Cortex of kidney (tissue), 1 donor: ENCODE results near the gene TMEM208.

Source experiments
- DNase-seq: peaks from one replicate; lab custom pipeline; 2025; lab: John Stamatoyannopoulos, UW

Gene TMEM208

DNA sequence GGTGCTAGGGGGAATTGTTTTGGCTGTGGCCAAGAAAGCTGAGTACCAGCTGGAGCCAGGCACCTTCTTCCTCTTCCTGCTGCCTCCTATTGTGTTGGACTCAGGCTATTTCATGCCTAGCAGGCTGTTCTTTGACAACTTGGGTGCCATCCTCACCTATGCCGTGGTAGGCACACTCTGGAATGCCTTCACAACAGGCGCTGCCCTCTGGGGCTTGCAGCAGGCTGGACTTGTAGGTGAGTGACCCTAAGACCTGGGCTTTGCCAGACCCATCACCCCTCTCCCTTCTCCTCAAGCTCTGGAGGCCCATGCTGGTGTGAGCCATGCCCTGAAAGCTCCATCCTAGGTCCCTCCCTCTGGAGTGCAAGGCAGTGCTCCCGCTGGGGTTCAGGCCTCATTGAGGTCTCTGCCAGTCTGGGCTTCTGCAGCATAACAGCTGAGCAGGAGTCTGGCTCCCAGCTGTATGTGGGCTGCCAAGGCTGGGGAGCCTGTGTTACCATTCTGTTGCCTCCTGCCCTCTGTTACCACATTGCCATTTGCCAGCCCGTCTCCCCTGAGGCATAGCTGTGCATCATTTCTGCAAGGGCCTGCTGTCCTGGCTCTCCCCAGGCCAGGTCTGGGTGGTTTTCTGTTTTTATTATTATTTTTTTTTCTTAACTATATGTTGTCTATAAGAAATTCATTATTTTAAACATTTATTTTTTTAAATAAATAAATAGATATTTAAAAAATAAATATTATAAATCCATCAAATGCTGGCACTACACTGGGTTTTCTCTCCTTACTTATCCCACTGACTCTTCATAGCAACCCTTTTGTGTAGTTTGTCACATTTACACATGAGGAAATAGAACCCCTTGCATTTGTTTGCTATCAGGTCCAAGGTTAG is 25.9 kb downstream of the TMEM208 start:
- no peak for DNase-seq

- no peak for DNase-seq
Observed at GRCh38 chr16:67254801-67255552, 28.0 kb downstream of the TMEM208 start.

- DNase-seq: no peak
Observed at GRCh38 chr16:67255553-67256221, 28.8 kb downstream of the TMEM208 start.

DNA sequence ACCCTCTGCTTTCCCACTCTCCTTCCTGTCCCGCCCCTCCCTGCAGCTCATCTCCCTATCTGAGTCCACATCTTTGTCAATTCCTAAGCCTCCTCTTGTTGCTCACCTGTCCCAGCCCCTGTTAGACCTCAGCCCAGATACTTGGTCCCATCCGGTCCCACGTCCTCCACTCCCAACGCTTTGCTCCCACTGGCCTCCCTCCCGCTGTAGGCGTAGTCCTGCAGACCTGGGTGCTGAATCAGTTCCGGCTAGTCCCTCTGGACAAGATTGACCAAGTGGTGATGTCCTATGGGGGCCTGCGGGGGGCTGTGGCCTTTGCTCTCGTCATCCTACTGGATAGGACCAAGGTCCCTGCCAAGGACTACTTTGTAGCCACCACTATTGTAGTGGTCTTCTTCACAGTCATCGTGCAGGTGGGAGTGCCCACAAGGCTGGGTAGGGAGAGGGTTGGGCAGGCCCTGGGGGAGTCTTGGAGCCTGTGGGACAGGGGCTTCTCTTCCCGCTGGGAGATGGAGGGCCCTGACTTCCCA is 29.8 kb downstream of the TMEM208 start:
- DNase-seq: no peak

- no peak for DNase-seq
Observed at GRCh38 chr16:67257486-67258160, 30.7 kb downstream of the TMEM208 start.

- no peak for DNase-seq
Observed at GRCh38 chr16:67258161-67258835, 31.4 kb downstream of the TMEM208 start.

DNA sequence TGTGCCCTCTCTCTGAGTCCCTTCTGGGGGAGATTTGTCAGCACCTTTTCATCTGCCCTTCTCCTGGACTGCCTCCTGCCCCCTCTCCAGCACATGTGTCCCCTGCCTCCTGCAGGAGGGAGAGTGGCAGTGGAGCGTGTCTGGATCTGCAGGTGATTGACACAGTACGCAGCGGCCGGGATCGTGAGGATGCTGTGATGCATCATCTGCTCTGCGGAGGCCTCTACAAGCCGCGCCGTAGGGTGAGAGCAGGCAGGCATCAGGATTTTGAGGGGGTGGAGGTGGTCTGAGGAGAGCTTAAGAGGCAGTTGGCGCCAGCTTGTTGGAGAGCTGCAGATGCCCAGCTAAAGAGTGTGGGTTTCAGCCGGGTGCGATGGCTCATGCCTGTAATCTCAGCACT is 32.8 kb downstream of the TMEM208 start:
- DNase-seq: no peak

DNA sequence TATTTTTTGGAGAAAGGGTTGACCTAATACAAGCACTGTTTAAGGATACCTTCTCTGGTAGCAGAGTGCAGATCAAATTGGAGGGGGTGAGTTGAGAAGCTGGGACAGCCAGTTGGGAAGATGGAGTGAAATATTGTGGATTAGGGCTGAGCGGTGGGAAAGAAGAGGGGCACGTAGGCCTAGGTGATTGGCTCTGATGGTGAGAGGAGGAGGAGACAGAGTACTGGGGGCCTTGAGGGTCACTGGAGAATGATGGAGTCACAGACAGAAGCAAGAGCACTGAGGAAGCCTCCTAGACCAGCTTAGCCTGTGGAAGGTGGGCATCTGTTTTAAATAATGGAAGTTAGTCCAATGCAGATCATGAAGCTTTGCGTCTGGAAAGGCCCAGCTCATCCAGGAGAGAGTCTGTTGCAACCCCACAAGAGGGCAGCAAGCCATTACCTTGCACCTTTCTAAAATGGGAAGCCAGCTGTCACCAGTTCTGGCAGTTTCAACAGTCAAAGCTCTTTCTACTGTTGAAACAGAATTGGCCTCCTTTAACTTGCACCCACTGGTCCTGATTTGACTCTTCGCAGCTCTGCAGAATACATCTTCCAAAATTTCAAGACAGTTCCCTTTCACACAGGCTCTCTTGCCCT is 33.6 kb downstream of the TMEM208 start:
- DNase-seq: no peak

- no peak for DNase-seq
Observed at GRCh38 chr16:67263201-67263600, 36.3 kb downstream of the TMEM208 start.

DNA sequence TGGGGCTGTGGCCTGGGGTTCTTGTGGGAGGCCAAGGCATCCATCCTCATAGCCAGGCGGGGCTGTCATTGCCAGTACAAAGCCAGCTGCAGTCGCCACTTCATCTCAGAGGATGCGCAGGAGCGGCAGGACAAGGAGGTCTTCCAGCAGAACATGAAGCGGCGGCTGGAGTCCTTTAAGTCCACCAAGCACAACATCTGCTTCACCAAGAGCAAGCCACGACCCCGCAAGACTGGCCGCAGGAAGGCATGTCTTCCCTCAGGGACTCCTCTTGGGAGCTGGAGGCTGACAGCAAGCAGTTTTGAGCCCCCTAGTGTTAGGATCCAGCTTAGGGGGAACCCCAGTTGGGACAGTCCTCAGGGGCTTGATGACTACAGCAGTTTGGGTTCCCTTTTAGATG is 37.3 kb downstream of the TMEM208 start:
- no peak for DNase-seq

GRCh38 chr16:67264866-67265265 is 37.9 kb downstream of the TMEM208 start:
- no peak for DNase-seq

- no peak for DNase-seq
Observed at GRCh38 chr16:67265834-67266233, 38.9 kb downstream of the TMEM208 start.

GRCh38 chr16:67268136-67268579 is 41.2 kb downstream of the TMEM208 start:
- no peak for DNase-seq

- no peak for DNase-seq
Observed at GRCh38 chr16:67269766-67270165, 42.8 kb downstream of the TMEM208 start.

DNA sequence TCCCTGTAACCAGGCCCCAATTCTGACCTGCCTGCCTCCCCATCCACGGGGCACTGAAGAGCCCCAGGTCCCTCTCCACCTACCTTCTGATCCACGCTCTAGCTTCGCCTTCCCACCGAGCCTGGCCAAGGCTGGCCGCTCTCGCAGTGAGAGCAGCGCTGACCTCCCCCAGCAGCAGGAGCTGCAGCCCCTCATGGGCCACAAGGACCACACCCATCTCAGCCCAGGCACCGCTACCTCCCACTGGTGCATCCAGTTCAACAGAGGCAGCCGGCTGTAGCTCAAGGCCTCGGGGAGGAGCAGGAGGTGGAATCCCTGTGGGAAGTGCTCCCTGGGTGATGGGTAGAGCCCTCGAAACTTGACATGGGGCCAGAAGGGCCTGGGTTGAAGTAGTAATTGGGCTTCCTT is 44.0 kb downstream of the TMEM208 start:
- no peak for DNase-seq

GRCh38 chr16:67271446-67271845 is 44.5 kb downstream of the TMEM208 start:
- DNase-seq: no peak

- DNase-seq: no peak
Observed at GRCh38 chr16:67275321-67275720, 48.4 kb downstream of the TMEM208 start.

DNA sequence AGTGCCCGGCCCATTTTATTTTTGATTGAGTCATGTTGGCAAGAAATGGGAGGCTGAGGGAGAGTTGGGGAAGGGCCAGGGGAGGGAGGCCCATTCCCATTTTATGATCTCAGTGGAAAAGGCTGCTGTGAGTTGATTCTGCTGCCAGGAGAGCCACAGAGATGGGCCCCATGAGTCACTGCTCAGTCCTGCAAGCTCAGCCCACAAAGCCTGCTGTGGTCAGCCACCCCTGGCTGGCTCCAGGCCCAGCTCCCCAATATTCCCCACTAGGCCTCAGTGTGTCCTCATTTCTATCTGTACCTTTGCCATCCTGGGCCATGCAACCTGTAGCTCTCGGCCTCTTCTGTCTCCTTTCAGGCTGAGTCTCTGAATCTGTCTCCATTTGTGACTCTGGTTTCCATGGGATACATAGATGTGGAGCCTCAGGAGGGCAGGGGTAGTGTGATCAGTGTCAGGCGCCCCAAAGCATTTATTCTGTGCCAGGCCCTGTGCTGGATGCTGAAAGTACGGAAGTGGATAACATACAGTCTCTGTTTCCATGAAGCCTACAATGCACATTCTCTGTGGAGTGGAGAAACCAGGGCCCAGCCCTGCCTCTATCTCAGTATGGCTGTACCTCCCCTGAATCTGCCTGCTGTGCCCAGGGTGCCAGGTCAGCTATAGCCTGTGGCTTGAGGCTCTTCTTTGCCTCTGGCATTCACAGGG is 50.5 kb downstream of the TMEM208 start:
- DNase-seq: no peak

DNA sequence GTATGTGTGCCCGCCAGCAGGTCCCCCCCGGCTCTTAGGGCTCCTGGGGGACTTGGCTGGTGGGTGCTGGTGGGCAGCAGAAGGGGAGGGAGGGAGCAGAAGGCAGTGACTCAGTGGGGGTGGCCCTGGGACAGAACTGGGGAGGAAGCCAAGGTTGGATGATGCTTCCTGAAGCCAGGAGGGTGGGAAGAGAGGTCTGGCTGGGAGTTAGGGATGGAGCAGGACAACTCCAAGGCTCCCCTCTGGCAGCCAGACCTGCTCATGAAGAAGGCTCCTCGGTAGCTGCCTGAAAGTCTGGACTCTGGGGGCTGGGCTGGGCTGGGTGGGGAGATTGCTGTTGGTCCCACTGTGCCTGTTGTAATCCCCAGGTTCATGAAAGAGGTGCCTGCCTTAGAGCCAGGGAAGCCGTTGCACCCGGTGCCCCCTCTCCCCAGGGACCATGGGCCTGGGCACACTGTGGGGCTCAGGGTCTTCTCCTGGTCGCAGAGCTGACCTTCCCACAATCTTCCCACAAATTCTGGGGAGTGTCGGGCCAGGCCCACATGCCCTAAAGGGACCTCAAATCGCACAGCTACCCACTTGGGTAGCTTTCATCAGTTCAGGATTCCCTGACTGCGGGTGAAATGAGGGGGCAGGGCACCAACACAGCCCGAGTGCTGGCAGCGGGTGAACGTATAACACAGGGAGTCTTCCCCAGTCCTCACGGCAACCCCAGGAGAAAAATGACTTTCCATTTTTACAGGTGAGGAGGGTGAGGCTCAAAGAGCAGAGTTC is 51.3 kb downstream of the TMEM208 start:
- DNase-seq: no peak
